ENCODE results near the gene MAGEA11.

- TF ChIP-seq YY1 (tag by site-specific recombination; IDR thresholded peaks at IDR 0.05) (no peak), ZNF677 (tag by site-specific recombination; IDR thresholded peaks at IDR 0.05) (no peak), TCF7L2 (IDR thresholded peaks at IDR 0.05; ENCODE audit: borderline replicate concordance, low read depth, low read length) (no peak)
These were observed 4.8 kb downstream of the MAGEA11 start for GRCh38 chrX:149716632-149717031.
